Neuronal stem cell (in vitro differentiated cells): ENCODE measurements around the gene SLCO2A1.
A peak's percentile ranks its signal among the peaks of the same experiment; 100 is the strongest.

Source experiments
- DNase-seq: peaks from one replicate; pipeline ENCODE4 v3.0.0-alpha.2; 2013; ENCODE audit warnings: low spot score
- H2AFZ ChIP-seq: one replicate; pipeline ENCODE4 v1.6.1; 2013; ENCODE audit warnings: mild to moderate bottlenecking, low read length, inconsistent platforms
- H2AK5ac ChIP-seq: 2 replicates; pipeline ENCODE4 v1.6.1; 2013; ENCODE audit warnings: low read depth, mild to moderate bottlenecking, inconsistent platforms, low read length, moderate library complexity, mixed read lengths
- H2BK120ac ChIP-seq: 2 replicates; pipeline ENCODE4 v1.6.1; 2013; ENCODE audit warnings: low read depth, mild to moderate bottlenecking, inconsistent platforms, low read length, moderate library complexity, mixed read lengths
- H2BK12ac ChIP-seq: one replicate; pipeline ENCODE4 v1.6.1; 2013; ENCODE audit warnings: low read length, inconsistent platforms
- H2BK15ac ChIP-seq: 2 replicates; pipeline ENCODE4 v1.6.1; 2013; ENCODE audit warnings: mild to moderate bottlenecking, low read length, inconsistent platforms, mixed read lengths
- H2BK5ac ChIP-seq: one replicate; pipeline ENCODE4 v1.6.1; 2013; ENCODE audit warnings: inconsistent platforms, mild to moderate bottlenecking, low read length, moderate library complexity
- H3K14ac ChIP-seq: one replicate; pipeline ENCODE4 v1.6.1; 2013; ENCODE audit warnings: low read length, inconsistent platforms
- H3K18ac ChIP-seq: 2 replicates; pipeline ENCODE4 v1.6.1; 2013; ENCODE audit warnings: low read length, inconsistent platforms
- H3K23ac ChIP-seq: 2 replicates; pipeline ENCODE4 v1.6.1; 2013; ENCODE audit warnings: low read depth, mild to moderate bottlenecking, mixed read lengths, low read length, inconsistent platforms; ENCODE audit not compliant: poor library complexity
- H3K27ac ChIP-seq: replicated peaks from 3 replicates; pipeline ENCODE4 v1.5.1; 2013; ENCODE audit warnings: low read length, inconsistent platforms
- H3K27me3 ChIP-seq, 3 experiments: 2 replicates each; pipeline ENCODE4 v1.6.1; 2013; ENCODE audit warnings: low read length in 3 of 3, mild to moderate bottlenecking in 2 of 3, inconsistent platforms in 1 of 3, low read depth in 1 of 3, mixed read lengths in 1 of 3, moderate library complexity in 1 of 3; ENCODE audit not compliant: control insufficient read depth in 3 of 3, insufficient read depth in 3 of 3
- H3K36me3 ChIP-seq, 2 donors: replicated peaks in 1 of 2; 2 replicates each; pipeline ENCODE4 v1.6.1; 2013; ENCODE audit warnings: low read length in 2 of 2; ENCODE audit not compliant: control insufficient read depth in 2 of 2, insufficient read depth in 2 of 2
- H3K4ac ChIP-seq: 2 replicates; pipeline ENCODE4 v1.6.1; 2013; ENCODE audit warnings: inconsistent platforms, mild to moderate bottlenecking, low read length, moderate library complexity
- H3K4me1 ChIP-seq, 2 donors: 1 replicate in 1 of 2; 2 replicates in 1 of 2; pipeline ENCODE4 v1.6.1; 2013; ENCODE audit warnings: low read length in 2 of 2, low read depth in 1 of 2; ENCODE audit not compliant: control insufficient read depth in 2 of 2, insufficient read depth in 1 of 2
- H3K4me2 ChIP-seq: one replicate; pipeline ENCODE4 v1.6.1; 2013; ENCODE audit warnings: mild to moderate bottlenecking, low read length, inconsistent platforms; ENCODE audit not compliant: insufficient read depth, poor library complexity, severe bottlenecking
- H3K4me3 ChIP-seq, 2 donors: 2 replicates each; pipeline ENCODE4 v1.5.1; 2013; ENCODE audit warnings: low read length in 2 of 2, mild to moderate bottlenecking in 2 of 2, inconsistent platforms in 1 of 2, moderate library complexity in 1 of 2
- H3K79me1 ChIP-seq: one replicate; pipeline ENCODE4 v1.6.1; 2013; ENCODE audit warnings: low read depth, mild to moderate bottlenecking, inconsistent platforms, low read length, moderate library complexity
- H3K9ac ChIP-seq: one replicate; pipeline ENCODE4 v1.6.1; 2013; ENCODE audit warnings: mild to moderate bottlenecking, low read depth, low read length, inconsistent platforms; ENCODE audit not compliant: poor library complexity
- H3K9me3 ChIP-seq, 2 donors: replicated peaks in 1 of 2; 2 replicates each; pipeline versions ENCODE3 to v1.6.1; 2013; ENCODE audit warnings: low read length in 2 of 2, mild to moderate bottlenecking in 2 of 2, inconsistent platforms in 1 of 2, low read depth in 1 of 2, mixed read lengths in 1 of 2, moderate library complexity in 1 of 2; ENCODE audit not compliant: control insufficient read depth in 2 of 2, insufficient read depth in 1 of 2
- H4K8ac ChIP-seq: one replicate; pipeline ENCODE4 v1.6.1; 2013; ENCODE audit warnings: low read depth, mild to moderate bottlenecking, inconsistent platforms, low read length, moderate library complexity
- H4K91ac ChIP-seq: one replicate; pipeline ENCODE4 v1.6.1; 2013; ENCODE audit warnings: low read length, low read depth, mild to moderate bottlenecking, inconsistent platforms; ENCODE audit not compliant: poor library complexity
- WGBS, 2 donors: extraction: QIAGEN DNeasy Blood & Tissue Kit; methylation state at CpG; one replicate each; pipeline ENCODE4 v1.1.7; 2013; ENCODE audit warnings: missing lambda C conversion rate in 2 of 2, mixed read lengths in 1 of 2; ENCODE audit not compliant: insufficient read length in 2 of 2, insufficient replicate concordance in 1 of 2; ENCODE audit errors: extremely low coverage in 2 of 2; 5-methylcytosine and 5-hydroxymethylcytosine counted together

Gene SLCO2A1

GRCh38 chr3:134018850-134019249, 10.9 kb downstream of the SLCO2A1 start:
- no peak overlapping the region for H3K14ac ChIP-seq
- H3K23ac ChIP-seq = no peak overlapping the region
- H4K8ac ChIP-seq = no peak overlapping the region
- H2BK15ac ChIP-seq = no peak overlapping the region
- no peak overlapping the region for H3K4me2 ChIP-seq
- no peaks in the 10 kb centered on the region for H3K4me1 ChIP-seq
- H2BK12ac ChIP-seq = no peak overlapping the region
- peaks cover 0 to 7% (median 0%) of the 10 kb centered on the region in 3 experiments for H3K27me3 ChIP-seq
- H2BK5ac ChIP-seq = no peak overlapping the region
- H2BK120ac ChIP-seq = no peak overlapping the region
- H2AFZ ChIP-seq = no peak overlapping the region
- H3K4me3 ChIP-seq = no peak overlapping the region
- no peaks in the 10 kb centered on the region for H3K9me3 ChIP-seq
- no CpG with 5 or more reads among the region's 1 CpG for WGBS, 2 donors
- no peaks in the 10 kb centered on the region for H3K36me3 ChIP-seq
- H3K18ac ChIP-seq = no peak overlapping the region
- no peaks in the 10 kb centered on the region for H3K79me1 ChIP-seq
- no peak overlapping the region for H3K4ac ChIP-seq
- no peak overlapping the region for H2AK5ac ChIP-seq
- H3K9ac ChIP-seq = no peak overlapping the region
- no peak overlapping the region for H3K27ac ChIP-seq
- DNase-seq = no peak
- no peak overlapping the region for H4K91ac ChIP-seq

- H2AK5ac ChIP-seq = no peak overlapping the region
- no peak overlapping the region for H2BK12ac ChIP-seq
- no peak overlapping the region for H3K23ac ChIP-seq
- no peak overlapping the region for H3K4me3 ChIP-seq
- H3K36me3 ChIP-seq = no peaks in the 10 kb centered on the region
- no peak for DNase-seq
- WGBS, 2 donors = no CpG with 5 or more reads among the region's 3 CpGs
- H3K79me1 ChIP-seq = no peaks in the 10 kb centered on the region
- no peak overlapping the region for H4K8ac ChIP-seq
- H3K14ac ChIP-seq = no peak overlapping the region
- H3K4me2 ChIP-seq = no peak overlapping the region
- H4K91ac ChIP-seq = no peak overlapping the region
- peaks cover 0 to 7% (median 0%) of the 10 kb centered on the region in 3 experiments for H3K27me3 ChIP-seq
- H2BK120ac ChIP-seq = no peak overlapping the region
- no peak overlapping the region for H3K9ac ChIP-seq
- no peak overlapping the region for H2BK15ac ChIP-seq
- no peak overlapping the region for H3K4ac ChIP-seq
- no peak overlapping the region for H2BK5ac ChIP-seq
- no peaks in the 10 kb centered on the region for H3K9me3 ChIP-seq
- H2AFZ ChIP-seq = no peak overlapping the region
- H3K27ac ChIP-seq = no peak overlapping the region
- no peak overlapping the region for H3K18ac ChIP-seq
- H3K4me1 ChIP-seq = no peaks in the 10 kb centered on the region
Measured at GRCh38 chr3:134018406-134018805, 11.3 kb downstream of the SLCO2A1 start.

GRCh38 chr3:134017490-134017889, 12.2 kb downstream of the SLCO2A1 start:
- Histone ChIP-seq H3K9me3 (no peaks in the 10 kb centered on the region), H3K18ac (no peak overlapping the region), H3K14ac (no peak overlapping the region), H3K36me3 (no peaks in the 10 kb centered on the region), H2AK5ac (no peak overlapping the region), H2BK12ac (no peak overlapping the region), H2BK15ac (no peak overlapping the region), H3K4me1 (no peaks in the 10 kb centered on the region), H3K27ac (no peak overlapping the region), H2AFZ (no peak overlapping the region), H4K91ac (peak overlapping the region; percentile 4), H2BK5ac (no peak overlapping the region), H3K4me2 (no peak overlapping the region), H2BK120ac (no peak overlapping the region), H3K79me1 (no peaks in the 10 kb centered on the region), H3K23ac (no peak overlapping the region), H4K8ac (no peak overlapping the region), H3K27me3 (peaks cover 0 to 7% (median 0%) of the 10 kb centered on the region in 3 experiments), H3K4me3 (no peak overlapping the region), H3K4ac (no peak overlapping the region), H3K9ac (no peak overlapping the region)
- WGBS, 2 donors = no CpG with 5 or more reads among the region's 5 CpGs
- DNase-seq = no peak

- Histone ChIP-seq H3K79me1 (no peaks in the 10 kb centered on the region), H3K27me3 (peaks cover 0 to 5% (median 0%) of the 10 kb centered on the region in 3 experiments), H3K18ac (no peak overlapping the region), H3K4me1 (no peaks in the 10 kb centered on the region), H4K8ac (no peak overlapping the region), H3K9ac (no peak overlapping the region), H3K4ac (no peak overlapping the region), H3K4me2 (no peak overlapping the region), H2AK5ac (no peak overlapping the region), H2AFZ (no peak overlapping the region), H3K14ac (no peak overlapping the region), H2BK15ac (no peak overlapping the region), H4K91ac (no peak overlapping the region), H3K27ac (no peak overlapping the region), H2BK5ac (no peak overlapping the region), H3K36me3 (no peaks in the 10 kb centered on the region), H3K23ac (no peak overlapping the region), H3K4me3 (no peak overlapping the region), H2BK120ac (no peak overlapping the region), H3K9me3 (no peaks in the 10 kb centered on the region), H2BK12ac (no peak overlapping the region)
- WGBS, 2 donors = no CpG with 5 or more reads among the region's 2 CpGs
- DNase-seq = no peak
Measured at GRCh38 chr3:134014270-134014669, 15.5 kb downstream of the SLCO2A1 start.
